ENCODE measurements around the gene PLRG1. TPM values are rescaled to one million over a fixed set of nuclear protein-coding genes. Genes with fewer than 3 reads are reported as not detected.

PLRG1 gene
- total RNA-seq, 2 experiments from 2014 or later = 77.5 to 79.5 TPM

DNA sequence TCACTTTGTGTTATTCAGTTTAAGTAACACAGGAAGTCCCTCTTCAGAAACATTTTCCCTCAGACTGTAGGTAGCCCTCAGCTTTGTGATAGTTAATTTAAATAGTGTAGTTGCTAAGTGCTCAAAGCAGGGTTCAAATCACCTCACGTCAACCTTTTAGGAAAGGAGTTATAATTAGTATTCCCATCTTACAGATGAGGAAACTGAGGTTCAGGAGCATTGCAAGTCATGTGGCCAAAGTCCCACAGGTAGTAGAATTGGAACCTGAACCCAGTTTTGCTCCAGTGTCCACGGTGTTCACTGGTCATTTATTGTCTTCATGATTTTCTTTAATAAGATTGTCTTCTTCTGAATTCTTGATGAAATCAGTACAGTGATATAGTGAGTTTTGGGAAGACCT is 54.3 kb downstream of the PLRG1 start:
- H3K9me3 Mint-ChIP-seq = no peaks in the 10 kb centered on the region
- CTCF ChIA-PET = interaction anchor here (0.7 kb wide), 1 partner anchor 131 kb away, joined by 3 read pairs; no protein-coding TSS in a partner anchor

DNA sequence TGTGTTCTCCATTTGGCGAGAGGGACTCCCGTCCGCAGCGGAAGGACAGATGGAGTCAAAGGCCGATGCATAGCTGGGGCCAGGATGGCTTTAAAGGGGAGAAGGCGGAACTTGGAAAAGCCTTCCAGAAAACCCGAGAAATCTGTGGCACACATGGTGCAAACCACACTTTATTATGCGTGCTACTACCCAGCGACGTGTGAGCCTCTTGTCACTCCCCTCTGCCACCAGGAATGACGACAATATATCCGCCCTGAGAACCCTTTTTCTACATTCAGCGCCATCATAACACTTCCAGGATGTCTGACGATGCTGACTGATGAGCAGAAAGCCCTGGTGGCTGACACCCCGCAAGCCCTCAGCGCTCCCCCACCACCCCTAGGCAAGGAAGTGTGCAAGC is 57.9 kb downstream of the PLRG1 start:
- H3K4me1 Mint-ChIP-seq = peaks cover 15% of the 10 kb centered on the region
- no peaks in the 10 kb centered on the region for H3K36me3 Mint-ChIP-seq (ENCODE audit: low read depth)
- ChIA-PET CTCF (interaction anchor here (1.2 kb wide), 1 partner anchor 11 kb away, joined by 4 read pairs; no protein-coding TSS in a partner anchor), POLR2A (no interaction called here)
- peaks cover 65% of the 10 kb centered on the region for H3K27me3 Mint-ChIP-seq
- DNase-seq = no peak
- no peaks in the 10 kb centered on the region for H3K9me3 Mint-ChIP-seq
- H3K27ac Mint-ChIP-seq = no peak overlapping the region
- H3K4me3 Mint-ChIP-seq = no peak overlapping the region

More for the DNA sequence above, 54.3 kb downstream of the PLRG1 start:
- Mint-ChIP-seq H3K27ac (no peak overlapping the region), H3K27me3 (peaks cover 47% of the 10 kb centered on the region), H3K4me3 (no peak overlapping the region), H3K4me1 (peaks cover 12% of the 10 kb centered on the region), H3K36me3 (ENCODE audit: low read depth) (no peaks in the 10 kb centered on the region)
- POLR2A ChIA-PET = no interaction called here
- DNase-seq = no peak

DNA sequence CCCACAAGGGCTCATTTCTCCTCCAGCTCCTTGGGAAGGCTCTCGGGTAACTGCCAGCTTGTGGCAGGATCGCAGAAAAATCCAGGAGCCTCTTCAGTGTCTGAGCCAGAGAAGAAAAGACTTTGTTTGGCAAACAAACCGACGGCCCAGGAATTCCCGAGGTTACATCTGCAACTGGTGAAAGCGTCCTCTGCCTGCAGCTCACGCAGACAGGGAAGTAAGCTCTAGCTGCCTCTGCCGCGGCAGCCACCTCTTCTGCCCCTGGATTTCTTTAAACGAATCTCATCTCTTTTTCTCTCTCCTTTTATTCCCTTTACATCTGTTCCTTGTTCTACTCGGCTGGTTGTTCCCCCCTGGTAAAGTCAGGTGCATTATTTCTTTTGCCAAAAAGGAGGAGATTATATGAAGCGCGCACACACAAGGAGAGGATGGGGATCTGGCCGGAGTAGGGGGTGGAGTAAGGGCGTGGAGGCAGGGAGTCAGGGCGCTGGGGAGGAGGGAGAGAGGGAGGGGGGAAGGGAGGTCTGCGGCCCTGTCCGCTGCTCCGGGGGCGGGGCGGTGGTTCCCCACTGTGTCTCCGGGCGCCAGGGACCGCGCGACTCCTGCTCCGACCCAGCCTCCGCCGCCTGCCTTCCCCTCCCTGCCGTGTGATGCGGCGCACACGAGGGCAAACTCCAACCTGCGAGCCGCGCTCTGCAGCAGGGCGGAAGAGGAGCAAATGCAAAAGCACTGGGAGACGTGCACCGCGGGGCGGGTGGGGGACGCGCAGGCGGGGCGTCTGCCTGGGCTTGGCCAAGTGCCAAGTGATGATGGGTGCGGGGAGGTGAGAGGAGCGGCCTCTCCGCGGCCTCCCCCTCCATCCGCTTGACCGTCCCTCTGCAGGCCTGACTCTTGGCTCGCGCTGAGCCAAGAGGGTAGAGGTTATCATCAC is 58.6 kb downstream of the PLRG1 start, which contains the start of gene DCHS2:
Gene DCHS2 (minus strand): TSS at position 459 of the 931 bp plus-strand sequence. CDS start 444 bp downstream, at position 15.
- Mint-ChIP-seq H3K4me3 (peak within 1 kb of the TSS; percentile 48), H3K9me3 (no peaks in the 10 kb centered on the region), H3K27me3 (peaks cover 68% of the 10 kb centered on the region), H3K27ac (no peak within 1 kb of the TSS), H3K36me3 (ENCODE audit: low read depth) (no peaks in the 10 kb centered on the region), H3K4me1 (peaks cover 15% of the 10 kb centered on the region)
- CTCF ChIA-PET = no interaction called here
- POLR2A ChIA-PET = no interaction called here
- no peak for DNase-seq

DNA sequence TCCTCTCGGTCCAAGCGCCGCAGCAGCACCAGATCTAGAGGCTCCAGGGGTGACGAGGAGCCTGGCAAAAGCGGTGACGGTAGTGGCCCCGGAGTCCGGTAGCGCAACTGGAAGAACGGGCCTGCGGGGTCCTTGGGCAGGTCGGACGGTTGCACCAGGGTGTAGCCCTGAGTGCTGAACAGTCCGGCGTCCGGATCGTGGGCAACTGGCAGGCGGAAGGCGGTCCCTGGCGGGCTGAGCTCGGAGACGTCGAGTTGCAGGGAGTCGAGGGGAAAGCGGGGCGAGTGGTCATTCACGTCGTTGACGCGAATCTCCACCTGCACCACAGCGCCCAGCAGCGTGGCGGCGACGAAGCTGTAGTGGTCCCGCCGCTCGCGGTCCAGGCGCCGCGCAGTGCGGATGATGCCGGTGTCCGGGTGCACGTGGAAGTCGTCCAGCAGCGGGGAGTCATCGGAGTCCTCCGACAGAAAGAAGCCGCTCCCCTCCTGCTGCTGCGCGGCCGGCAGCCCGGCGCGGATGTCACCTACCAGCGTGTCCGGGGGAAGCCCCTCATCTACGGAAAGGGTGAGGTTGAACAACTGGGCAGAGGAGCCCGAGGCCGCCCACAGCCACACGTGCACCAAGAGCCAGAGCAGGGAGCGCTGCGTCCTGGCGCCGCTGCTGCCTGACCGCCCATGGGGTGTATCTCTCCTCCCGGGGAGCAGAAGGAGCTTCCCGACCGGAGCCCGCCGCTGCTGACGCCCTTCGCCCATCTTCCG is 59.4 kb downstream of the PLRG1 start:
- POLR2A ChIA-PET = no interaction called here
- Mint-ChIP-seq H3K9me3 (no peaks in the 10 kb centered on the region), H3K36me3 (ENCODE audit: low read depth) (no peaks in the 10 kb centered on the region), H3K4me1 (peaks cover 15% of the 10 kb centered on the region), H3K27ac (no peak overlapping the region), H3K27me3 (peaks cover 64% of the 10 kb centered on the region), H3K4me3 (no peak overlapping the region)
- DNase-seq = no peak
- CTCF ChIA-PET = no interaction called here

DNA sequence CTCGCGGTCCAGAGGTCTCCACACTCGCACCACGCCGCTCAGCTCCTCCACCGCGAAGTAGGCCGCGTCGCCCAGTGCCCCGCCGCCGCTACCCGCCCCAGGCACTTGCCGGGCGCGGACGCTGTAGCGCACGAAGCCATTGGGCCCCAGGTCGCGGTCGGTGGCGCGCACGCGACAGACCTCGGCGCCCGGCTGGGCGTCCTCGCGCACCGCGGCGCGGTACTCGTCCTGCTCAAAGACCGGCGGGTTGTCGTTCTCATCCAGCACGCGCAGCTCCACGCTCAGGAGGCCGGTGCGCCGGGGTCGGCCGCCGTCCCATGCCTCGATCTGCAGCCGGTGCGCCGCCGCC is 60.0 kb downstream of the PLRG1 start:
- ChIA-PET POLR2A (no interaction called here), CTCF (no interaction called here)
- Mint-ChIP-seq H3K4me1 (peaks cover 15% of the 10 kb centered on the region), H3K27me3 (peaks cover 62% of the 10 kb centered on the region), H3K9me3 (no peaks in the 10 kb centered on the region), H3K27ac (no peak overlapping the region), H3K36me3 (ENCODE audit: low read depth) (no peaks in the 10 kb centered on the region), H3K4me3 (no peak overlapping the region)
- no peak for DNase-seq

DNA sequence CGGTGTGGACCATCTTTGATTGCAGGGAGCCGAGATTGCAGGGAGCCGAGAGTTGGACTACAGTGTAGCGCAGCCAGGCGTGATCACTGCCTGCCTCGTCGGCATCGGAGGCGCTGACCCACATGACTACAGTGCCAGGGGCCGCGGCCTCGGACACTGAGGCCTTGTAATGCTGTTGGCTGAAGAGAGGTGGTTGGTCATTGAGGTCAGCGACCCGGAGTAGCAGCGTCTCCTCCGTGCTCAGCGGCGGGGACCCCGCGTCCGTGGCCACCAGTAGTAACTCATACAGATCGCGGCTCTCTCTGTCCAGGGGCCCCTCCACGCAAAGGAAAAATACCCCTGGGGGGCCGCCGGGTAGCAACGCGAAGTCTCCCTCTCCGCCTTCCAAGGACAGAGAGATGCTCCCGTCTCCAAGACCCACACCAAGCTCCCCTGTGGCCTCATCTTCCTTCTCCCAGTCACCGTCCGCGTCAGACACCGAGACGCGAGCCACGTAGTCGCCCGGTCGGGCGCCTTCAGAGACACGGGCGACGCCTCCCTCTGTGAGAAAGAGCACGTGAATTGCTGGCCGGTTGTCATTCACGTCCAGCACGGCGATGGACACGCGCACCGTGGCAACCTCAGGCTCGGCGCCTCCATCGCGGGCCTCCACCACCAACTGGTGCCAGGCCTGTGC is 60.5 kb downstream of the PLRG1 start:
- Mint-ChIP-seq H3K4me1 (peaks cover 15% of the 10 kb centered on the region), H3K27me3 (peaks cover 62% of the 10 kb centered on the region), H3K36me3 (ENCODE audit: low read depth) (no peaks in the 10 kb centered on the region), H3K9me3 (no peaks in the 10 kb centered on the region), H3K4me3 (no peak overlapping the region), H3K27ac (no peak overlapping the region)
- DNase-seq = no peak
- POLR2A ChIA-PET = no interaction called here
- CTCF ChIA-PET = no interaction called here

DNA sequence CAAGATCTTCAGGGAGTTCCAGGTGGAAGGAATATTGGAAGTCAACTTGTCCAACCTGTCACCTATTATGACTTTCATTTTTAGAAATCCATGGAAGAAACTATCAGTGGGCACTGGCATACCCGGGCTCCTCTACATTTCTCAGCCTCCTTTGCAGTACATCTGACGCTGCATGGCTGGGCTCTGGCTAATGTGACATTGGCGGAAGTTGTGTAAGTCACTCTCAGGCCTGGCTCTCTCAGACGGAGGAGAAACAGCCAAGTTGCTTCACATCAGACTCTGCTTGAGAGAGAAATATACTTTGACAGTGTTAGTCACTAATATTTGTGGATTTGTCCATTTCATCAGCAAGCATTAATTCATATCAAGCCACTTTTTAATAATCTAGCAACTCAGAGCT is 63.1 kb downstream of the PLRG1 start:
- H3K9me3 Mint-ChIP-seq = no peaks in the 10 kb centered on the region
- no peak overlapping the region for H3K27ac Mint-ChIP-seq
- CTCF ChIA-PET = no interaction called here
- H3K36me3 Mint-ChIP-seq (ENCODE audit: low read depth) = no peaks in the 10 kb centered on the region
- peaks cover 42% of the 10 kb centered on the region for H3K27me3 Mint-ChIP-seq
- no peak overlapping the region for H3K4me3 Mint-ChIP-seq
- no peak for DNase-seq
- POLR2A ChIA-PET = no interaction called here
- peaks cover 10% of the 10 kb centered on the region for H3K4me1 Mint-ChIP-seq

DNA sequence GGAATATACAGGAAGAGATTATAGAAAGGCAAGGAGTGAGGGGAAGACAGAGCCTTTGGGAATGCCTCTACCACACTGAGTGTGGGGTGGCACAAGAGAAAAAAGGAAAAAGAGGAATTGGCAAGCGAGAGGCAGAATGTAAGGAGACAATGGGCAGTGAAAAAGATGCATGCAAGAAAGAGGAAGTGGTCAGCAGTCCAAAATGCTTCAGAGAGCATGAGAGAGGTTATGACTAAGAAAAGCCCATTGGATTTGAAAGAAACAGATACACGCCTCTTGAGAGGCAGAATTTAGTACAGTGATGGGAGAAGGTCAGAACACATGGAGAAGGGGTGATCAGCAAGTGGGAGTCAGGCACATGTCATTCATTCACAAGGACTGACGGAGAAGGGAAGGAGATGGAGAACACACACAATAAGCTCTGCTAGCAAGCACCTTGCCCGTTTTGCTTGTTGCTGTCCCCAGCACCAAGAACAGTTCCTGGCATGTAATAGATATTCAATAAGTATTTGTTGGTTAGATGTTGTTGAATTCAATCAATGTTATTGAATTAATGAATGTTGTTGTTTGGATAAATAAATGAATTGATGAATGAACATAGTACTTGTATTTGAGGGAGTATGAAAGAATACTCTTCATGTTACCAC is 65.0 kb downstream of the PLRG1 start:
- Mint-ChIP-seq H3K4me3 (no peak overlapping the region), H3K4me1 (no peaks in the 10 kb centered on the region), H3K9me3 (no peaks in the 10 kb centered on the region), H3K27ac (no peak overlapping the region), H3K36me3 (ENCODE audit: low read depth) (no peaks in the 10 kb centered on the region), H3K27me3 (peaks cover 26% of the 10 kb centered on the region)
- DNase-seq = no peak
- CTCF ChIA-PET = interaction anchor here (1.0 kb wide), 1 partner anchor 70 kb away, joined by 3 read pairs; no protein-coding TSS in a partner anchor
- POLR2A ChIA-PET = no interaction called here

Other genes starting within 250 kb of the PLRG1 start
- gene DCHS2, start 58.6 kb downstream of the PLRG1 start, total RNA-seq = not detected
- not detected for gene FGB, start 12.6 kb upstream of the PLRG1 start, total RNA-seq
- not detected for gene FGA, start 40.3 kb upstream of the PLRG1 start, total RNA-seq
- gene FGG, start 62.3 kb upstream of the PLRG1 start, total RNA-seq = not detected
- gene LRAT, start 193.6 kb upstream of the PLRG1 start, total RNA-seq = not detected
- gene RBM46, start 230.9 kb upstream of the PLRG1 start, total RNA-seq = not detected